ENCODE results near the gene STIL.
"Not testable (repeated sequence)": the region's sequence is repeated elsewhere in the genome, so short reads cannot be mapped to it uniquely, and the experiment has no call there.

Gene STIL

GRCh38 chr1:47319968-47320367 lies 6.0 kb upstream of the STIL start:
- DNase-seq (ENCODE audit: low spot score) = not testable (repeated sequence)

DNA sequence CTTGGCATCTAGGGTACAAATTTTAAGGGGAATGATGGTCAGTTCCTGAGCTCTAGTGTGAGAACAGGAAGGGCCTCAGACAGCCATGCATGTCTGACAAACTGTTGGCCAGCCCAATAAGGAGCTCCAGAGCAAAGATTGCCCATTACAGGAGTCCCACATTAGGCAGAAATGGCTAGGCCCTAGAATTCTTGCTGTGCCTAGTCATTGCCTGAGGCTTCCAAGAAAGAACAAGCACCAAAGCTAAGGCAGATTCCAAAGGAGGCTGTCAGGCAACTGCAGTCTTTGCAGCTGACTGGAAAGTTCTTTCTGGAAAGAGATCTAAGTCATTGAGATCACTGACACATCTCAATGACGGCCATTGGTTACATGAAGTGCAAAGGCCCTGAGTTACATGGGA lies 3.9 kb upstream of the STIL start:
- DNase-seq (ENCODE audit: low spot score) = peak; percentile 84

DNA sequence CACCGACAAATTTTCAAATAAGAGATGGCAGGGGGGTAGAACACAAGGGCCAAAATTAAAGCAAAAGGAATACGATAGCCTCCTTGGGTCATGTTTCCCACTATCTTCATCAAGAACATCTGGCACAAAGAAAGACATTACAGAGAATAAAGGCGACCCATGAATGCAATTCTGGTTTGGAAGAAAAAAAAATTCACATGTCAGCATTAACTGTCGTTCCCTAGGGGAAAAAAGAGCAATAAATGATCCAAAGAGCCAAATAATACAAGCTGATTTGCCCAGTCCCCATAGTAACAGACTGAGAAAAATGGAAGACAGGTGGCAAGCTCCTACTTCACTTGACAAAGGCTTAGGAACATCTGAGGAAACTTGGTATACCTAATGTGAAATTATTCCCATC lies 4.5 kb downstream of the STIL start:
- DNase-seq (ENCODE audit: low spot score) = no peak

GRCh38 chr1:47302472-47302871 lies 11.5 kb downstream of the STIL start:
- no peak for DNase-seq (ENCODE audit: low spot score)

DNA sequence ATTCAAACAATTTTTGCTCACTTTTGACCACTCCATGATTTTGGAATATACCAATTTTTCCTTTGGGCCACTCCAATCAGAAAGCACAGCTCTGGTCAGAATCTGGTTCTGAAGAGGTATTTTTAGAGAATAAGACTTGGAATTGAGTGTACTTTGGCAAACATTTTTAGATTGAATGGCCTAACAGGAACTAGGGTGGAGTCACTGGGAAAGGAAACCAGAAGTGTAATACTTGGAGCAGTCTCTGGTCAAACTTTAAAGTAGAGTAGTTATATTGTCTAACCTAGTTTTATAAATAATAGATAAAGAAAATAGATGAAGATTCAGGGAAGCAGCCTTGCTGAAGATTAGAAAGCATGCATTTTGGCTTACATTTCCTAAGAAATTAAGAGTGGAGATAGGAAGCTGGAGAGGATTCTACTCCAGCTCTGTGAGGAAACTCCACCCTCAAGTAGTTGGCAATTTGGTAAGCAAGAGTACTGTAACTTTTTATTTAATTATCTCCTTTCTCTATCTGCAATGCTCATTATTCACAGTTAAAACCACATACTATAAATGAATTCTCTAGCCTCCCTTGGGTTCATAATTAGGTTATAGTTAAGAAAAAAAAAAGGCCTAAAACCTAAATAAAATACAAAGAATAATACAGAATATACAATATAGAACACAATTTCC lies 15.8 kb downstream of the STIL start:
- no peak for DNase-seq (ENCODE audit: low spot score)

- DNase-seq (ENCODE audit: low spot score) = no peak
Measured at GRCh38 chr1:47295579-47295978, 18.4 kb downstream of the STIL start.

GRCh38 chr1:47294863-47295262 lies 19.1 kb downstream of the STIL start:
- not testable (repeated sequence) for DNase-seq (ENCODE audit: low spot score)

DNA sequence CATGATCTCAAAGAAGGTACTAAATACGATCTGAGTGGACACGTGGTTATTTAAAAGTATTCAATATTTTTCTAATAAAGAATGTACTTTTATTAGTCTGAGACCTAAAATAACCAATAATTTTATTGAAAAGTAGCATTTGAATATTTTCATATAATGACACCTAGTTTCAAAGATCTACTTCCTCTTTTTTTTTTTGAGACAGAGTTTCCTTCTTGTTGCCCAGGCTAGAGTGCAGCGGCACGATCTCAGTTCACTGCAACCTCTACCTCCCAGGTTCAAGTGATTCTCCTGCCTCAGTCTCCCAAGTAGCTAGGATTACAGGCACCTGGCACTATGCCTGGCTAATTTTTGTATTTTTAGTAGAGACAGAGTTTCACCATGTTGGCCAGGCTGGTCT lies 25.8 kb downstream of the STIL start:
- DNase-seq (ENCODE audit: low spot score) = not testable (repeated sequence)

GRCh38 chr1:47280142-47280541 lies 33.8 kb downstream of the STIL start:
- DNase-seq (ENCODE audit: low spot score) = no peak

GRCh38 chr1:47276850-47277249 lies 37.1 kb downstream of the STIL start:
- DNase-seq (ENCODE audit: low spot score) = no peak

- not testable (repeated sequence) for DNase-seq (ENCODE audit: low spot score)
Measured at GRCh38 chr1:47275811-47276210, 38.1 kb downstream of the STIL start.

GRCh38 chr1:47265529-47265928 lies 48.4 kb downstream of the STIL start:
- not testable (repeated sequence) for DNase-seq (ENCODE audit: low spot score)

DNA sequence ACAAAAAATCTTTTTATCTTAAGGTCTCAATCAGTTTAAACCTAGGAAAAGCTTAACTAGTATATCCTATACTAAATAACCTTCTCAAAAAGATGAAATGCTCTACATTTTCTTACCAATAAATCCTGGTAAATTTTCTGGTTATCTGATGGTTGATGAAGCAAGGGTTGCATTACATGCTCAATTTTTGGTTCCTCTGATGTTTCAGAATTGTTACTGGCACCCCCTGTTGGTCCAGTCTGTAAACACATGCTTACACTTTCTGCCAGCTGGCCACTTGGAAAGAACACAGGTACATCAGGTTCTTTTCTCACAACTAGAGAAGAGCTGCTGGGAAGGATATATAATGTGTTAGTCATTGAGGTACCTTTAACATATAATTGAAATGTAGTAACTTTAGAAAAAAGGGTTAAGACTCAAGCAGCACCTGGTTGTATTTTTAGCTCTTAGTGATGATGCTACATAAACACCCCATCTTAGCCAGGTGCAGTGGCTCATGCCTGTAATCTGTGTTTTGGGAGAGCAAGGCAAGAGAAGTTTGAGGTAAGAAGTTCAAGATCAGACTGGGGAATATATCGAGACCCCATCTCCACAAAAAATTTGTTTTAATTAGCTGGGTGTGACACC lies 51.0 kb downstream of the STIL start:
- DNase-seq (ENCODE audit: low spot score) = peak; percentile 63

GRCh38 chr1:47257224-47257623 lies 56.7 kb downstream of the STIL start:
- no peak for DNase-seq (ENCODE audit: low spot score)

GRCh38 chr1:47252795-47253194 lies 61.2 kb downstream of the STIL start:
- DNase-seq (ENCODE audit: low spot score) = no peak

- DNase-seq (ENCODE audit: low spot score) = no peak
Measured at GRCh38 chr1:47252369-47252768, 61.6 kb downstream of the STIL start.

DNA sequence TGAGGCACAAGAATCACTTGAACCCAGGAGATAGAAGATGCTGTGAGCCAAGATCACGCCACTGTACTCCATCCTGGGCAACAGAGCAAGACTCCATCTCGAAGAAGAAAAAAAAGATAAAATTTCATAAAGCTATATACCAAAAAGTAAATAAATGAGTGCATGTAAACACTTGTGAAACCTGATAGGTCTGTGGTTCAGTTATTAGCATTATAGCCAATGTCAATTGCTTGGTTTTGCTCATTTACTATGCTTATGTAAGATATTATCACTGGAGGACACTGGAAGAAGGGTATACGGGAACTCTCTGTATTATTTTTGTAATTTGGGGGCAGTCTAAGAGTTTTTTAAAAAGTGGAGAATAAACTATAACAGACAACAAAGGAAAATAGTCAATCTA lies 64.2 kb downstream of the STIL start:
- no peak for DNase-seq (ENCODE audit: low spot score)

GRCh38 chr1:47244339-47244862 lies 69.5 kb downstream of the STIL start:
- DNase-seq (ENCODE audit: low spot score) = no peak

DNA sequence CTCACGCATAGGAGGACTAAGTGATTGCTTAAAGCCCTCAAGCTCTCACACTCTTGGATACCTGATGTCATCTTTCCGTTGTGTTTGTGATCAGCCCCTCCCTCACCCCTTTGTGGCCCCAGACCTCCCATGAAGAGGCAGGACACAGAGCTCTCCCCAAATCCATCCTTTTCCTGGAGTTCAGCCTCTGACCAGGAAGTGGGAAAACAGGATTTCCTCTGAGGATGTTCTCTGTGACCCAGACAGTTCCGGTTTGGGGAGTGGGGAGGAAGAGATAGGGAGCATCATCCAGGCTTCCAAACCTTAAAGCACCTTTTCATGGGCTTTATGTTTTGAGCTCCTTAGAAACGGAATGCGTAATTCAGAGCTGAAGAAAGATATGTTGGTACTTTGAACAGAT lies 70.0 kb downstream of the STIL start:
- DNase-seq (ENCODE audit: low spot score) = no peak

DNA sequence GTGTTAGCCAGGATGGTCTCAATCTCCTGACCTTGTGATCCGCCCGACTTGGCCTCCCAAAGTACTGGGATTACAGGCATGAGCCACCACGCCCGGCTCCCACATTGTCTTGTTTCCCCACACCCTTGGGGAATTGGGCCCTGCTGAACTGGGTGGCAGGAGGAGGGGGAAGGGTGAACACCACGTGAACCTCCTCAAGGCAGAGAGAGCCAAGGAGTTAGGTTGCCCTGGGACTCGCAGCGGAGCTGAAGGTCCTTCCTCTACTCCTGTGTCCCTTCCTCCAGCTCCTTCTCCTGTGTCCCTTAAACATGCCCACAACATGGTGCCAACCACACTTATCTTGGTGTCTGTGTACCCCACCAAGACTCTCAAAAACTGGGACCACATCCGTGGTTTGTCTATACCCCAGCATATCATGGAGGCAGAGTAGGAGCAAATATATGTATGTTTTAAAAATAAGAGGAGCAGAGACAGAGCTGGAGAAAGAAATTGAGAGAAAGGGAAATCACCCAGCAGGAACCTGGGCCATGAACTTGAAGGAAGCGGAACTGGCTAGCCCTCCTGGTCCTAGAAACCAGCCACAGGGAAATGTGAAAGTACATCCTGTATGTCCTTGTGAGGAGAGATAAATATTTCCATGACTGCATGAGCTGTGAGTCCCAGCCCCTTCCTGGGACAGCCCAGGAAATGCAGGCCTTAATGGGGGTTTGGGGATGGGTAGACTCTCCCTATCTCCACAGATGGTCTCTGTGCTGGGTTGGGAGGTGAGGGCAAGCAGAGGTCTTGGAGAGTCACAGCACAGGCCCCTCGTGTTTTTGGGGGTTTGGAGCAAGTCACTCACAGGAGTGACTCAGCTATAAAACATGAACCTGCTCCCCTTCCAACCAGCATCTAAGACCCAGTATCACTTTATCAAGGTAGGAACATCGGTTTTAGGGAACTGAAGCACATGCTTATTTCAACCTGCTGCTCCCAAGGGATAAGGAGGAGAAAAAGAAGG lies 72.5 kb downstream of the STIL start:
- DNase-seq (ENCODE audit: low spot score) = peak; percentile 16

DNA sequence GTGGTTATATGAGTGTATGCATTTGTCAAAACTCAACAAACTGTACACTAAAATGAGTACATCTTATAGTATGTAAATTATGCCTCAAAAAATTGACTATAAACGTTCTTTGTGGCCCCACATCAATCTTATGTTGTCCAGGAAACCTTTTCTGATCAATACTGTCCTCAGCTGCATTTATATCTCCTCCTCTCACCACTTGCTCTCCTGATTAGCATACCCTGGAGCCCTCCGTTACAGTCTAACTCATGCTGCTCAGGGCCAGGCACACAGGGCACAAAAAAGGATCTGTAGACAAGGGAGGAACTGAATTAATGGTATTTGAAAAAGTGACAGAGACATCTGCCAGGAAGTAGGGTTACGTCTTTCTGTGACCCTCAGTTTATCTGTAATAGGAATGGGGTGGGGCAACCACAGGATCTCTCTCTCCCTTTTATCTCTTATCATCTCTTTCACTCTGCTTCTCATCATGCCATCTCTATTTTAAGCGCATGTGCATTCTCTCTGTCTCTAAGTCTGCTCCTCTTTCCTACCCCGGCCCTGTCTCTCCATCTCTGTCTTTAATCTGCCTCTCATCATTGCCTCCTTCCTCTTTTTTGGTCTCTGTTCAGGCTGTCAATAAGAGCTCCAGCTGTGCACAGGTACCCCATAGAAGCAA lies 74.9 kb downstream of the STIL start:
- no peak for DNase-seq (ENCODE audit: low spot score)

- no peak for DNase-seq (ENCODE audit: low spot score)
Measured at GRCh38 chr1:47235806-47236205, 78.1 kb downstream of the STIL start.

All from kidney tubule cell (primary cell).